SW480 (cell line): ENCODE results near the gene ZCWPW1.
"Not testable (repeated sequence)": the region's sequence is repeated elsewhere in the genome, so short reads cannot be mapped to it uniquely, and the experiment has no call there.

Source experiments
- DNase-seq: peaks from one replicate; pipeline ENCODE4 v3.0.0-alpha.2; 2016; ENCODE audit warnings: low spot score

ZCWPW1 gene

GRCh38 chr7:100373261-100373831 lies 55.2 kb downstream of the ZCWPW1 start, which contains the start of gene PILRA:
Gene PILRA, plus strand, starts transcription at chr7:100373487. Its CDS starts 170 bp downstream, at chr7:100373657.
- no peak for DNase-seq

- DNase-seq = no peak
These were observed 55.8 kb downstream of the ZCWPW1 start for GRCh38 chr7:100372694-100373093.

- DNase-seq = no peak
These were observed 56.2 kb downstream of the ZCWPW1 start for GRCh38 chr7:100372256-100372655.

GRCh38 chr7:100371561-100372171 lies 56.8 kb downstream of the ZCWPW1 start:
- DNase-seq = no peak

- DNase-seq = no peak
These were observed 57.8 kb downstream of the ZCWPW1 start for GRCh38 chr7:100370746-100371145.

GRCh38 chr7:100370303-100370702 lies 58.2 kb downstream of the ZCWPW1 start:
- no peak for DNase-seq

- DNase-seq = no peak
These were observed 59.4 kb downstream of the ZCWPW1 start for GRCh38 chr7:100369105-100369504.

- no peak for DNase-seq
These were observed 60.6 kb downstream of the ZCWPW1 start for GRCh38 chr7:100367676-100368613.

- DNase-seq = no peak
These were observed 61.3 kb downstream of the ZCWPW1 start for GRCh38 chr7:100367251-100367620.

GRCh38 chr7:100366411-100367250 lies 61.9 kb downstream of the ZCWPW1 start:
- DNase-seq = no peak

- DNase-seq = not testable (repeated sequence)
These were observed 62.5 kb downstream of the ZCWPW1 start for GRCh38 chr7:100365998-100366367.

GRCh38 chr7:100364480-100364879 lies 64.0 kb downstream of the ZCWPW1 start:
- DNase-seq = no peak

- DNase-seq = not testable (repeated sequence)
These were observed 64.7 kb downstream of the ZCWPW1 start for GRCh38 chr7:100363797-100364196.

- no peak for DNase-seq
These were observed 65.4 kb downstream of the ZCWPW1 start for GRCh38 chr7:100363098-100363497.

GRCh38 chr7:100360135-100360854 lies 68.2 kb downstream of the ZCWPW1 start:
- no peak for DNase-seq

- DNase-seq = no peak
These were observed 69.7 kb downstream of the ZCWPW1 start for GRCh38 chr7:100358857-100359212.

GRCh38 chr7:100358027-100358856 lies 70.3 kb downstream of the ZCWPW1 start, which contains the start of gene PILRB:
Gene PILRB, plus strand, starts transcription at chr7:100358117. Its CDS starts 186 bp downstream, at chr7:100358303.
- no peak for DNase-seq

GRCh38 chr7:100357131-100357561 lies 71.4 kb downstream of the ZCWPW1 start:
- no peak for DNase-seq

GRCh38 chr7:100356416-100357068 lies 72.0 kb downstream of the ZCWPW1 start:
- no peak for DNase-seq
